HG02852 (cell line): ENCODE measurements around the gene ARL5A.
"Not testable (repeated sequence)": the region's sequence is repeated elsewhere in the genome, so short reads cannot be mapped to it uniquely, and the experiment has no call there.

Experiments used
- ATAC-seq: cut with Tn5 transposase; IDR thresholded peaks from one replicate; pipeline ENCODE4 v1.9.1; 2021; ENCODE audit warnings: mild to moderate bottlenecking, moderate library complexity; ENCODE audit not compliant: unreplicated experiment

The ARL5A gene

GRCh38 chr2:151828143-151828889 is at the start of gene ARL5A:
TSS of gene ARL5A (minus strand) at chr2:151828421. CDS start at chr2:151828176, 245 bp downstream.
- peak; percentile 95 for ATAC-seq

GRCh38 chr2:151875631-151876030 is 47.4 kb upstream of the ARL5A start:
- not testable (repeated sequence) for ATAC-seq

- no peak for ATAC-seq
These were observed 44.2 kb upstream of the ARL5A start for GRCh38 chr2:151872463-151872862.

GRCh38 chr2:151869291-151869690 is 41.1 kb upstream of the ARL5A start:
- no peak for ATAC-seq

GRCh38 chr2:151862700-151863099 is 34.5 kb upstream of the ARL5A start:
- peak; percentile 98 for ATAC-seq

GRCh38 chr2:151861174-151861573 is 33.0 kb upstream of the ARL5A start:
- ATAC-seq: no peak

- no peak for ATAC-seq
These were observed 32.5 kb upstream of the ARL5A start for GRCh38 chr2:151860613-151861146.

- ATAC-seq: no peak
These were observed 32.0 kb upstream of the ARL5A start for GRCh38 chr2:151860210-151860609.

- ATAC-seq: no peak
These were observed 29.4 kb upstream of the ARL5A start for GRCh38 chr2:151857650-151858049.

GRCh38 chr2:151855111-151855510 is 26.9 kb upstream of the ARL5A start:
- no peak for ATAC-seq

GRCh38 chr2:151853070-151853758 is 25.0 kb upstream of the ARL5A start:
- no peak for ATAC-seq

GRCh38 chr2:151852260-151853069 is 24.2 kb upstream of the ARL5A start:
- no peak for ATAC-seq

GRCh38 chr2:151851761-151852160 is 23.5 kb upstream of the ARL5A start:
- ATAC-seq: no peak

- ATAC-seq: no peak
These were observed 21.3 kb upstream of the ARL5A start for GRCh38 chr2:151849413-151850010.

- ATAC-seq: peak; percentile 58
These were observed 17.7 kb upstream of the ARL5A start for GRCh38 chr2:151845884-151846283.

- no peak for ATAC-seq
These were observed 17.3 kb upstream of the ARL5A start for GRCh38 chr2:151845481-151845880.

- no peak for ATAC-seq
These were observed 16.1 kb upstream of the ARL5A start for GRCh38 chr2:151844211-151844896.

GRCh38 chr2:151843691-151844061 is 15.5 kb upstream of the ARL5A start:
- no peak for ATAC-seq

GRCh38 chr2:151842830-151843690 is 14.8 kb upstream of the ARL5A start:
- peak; percentile 29 for ATAC-seq
